Measurements from ENCODE around the gene LCN2. TPM values are rescaled to one million over a fixed set of nuclear protein-coding genes. Genes with fewer than 3 reads are reported as not detected.

Gene LCN2
- total RNA-seq (not detected), total RNA-seq (0 to 0.55 (median 0) reads per million in 172 experiments)
- not detected for polyA plus RNA-seq (2013, experiment 1 of 2)
- 0.24 TPM for polyA plus RNA-seq (2013, experiment 2 of 2)

- no peaks in the 10 kb centered on the region for H3K4me1 ChIP-seq (ENCODE audit: insufficient read depth, low read length)
- H3K36me3 ChIP-seq (ENCODE audit: insufficient read depth, low read length), result no peaks in the 10 kb centered on the region
- H3K27ac ChIP-seq (ENCODE audit: low read depth in 1 of 2, low read length in 2 of 2), result no peak within 1 kb of the TSS
- Mint-ChIP-seq H3K4me3 (no peak within 1 kb of the TSS), H3K27me3 (no peaks in the 10 kb centered on the region), H3K27ac (no peak within 1 kb of the TSS), H3K36me3 (ENCODE audit: low read depth) (no peaks in the 10 kb centered on the region), H3K9me3 (no peaks in the 10 kb centered on the region), H3K4me1 (ENCODE audit: low read depth) (no peaks in the 10 kb centered on the region)
- intact Hi-C loops (cut with DNase I, micrococcal nuclease), result no loop called here
- H3K27me3 ChIP-seq (ENCODE audit: control insufficient read depth in 1 of 2, insufficient read depth in 2 of 2, low read length in 2 of 2), result no peaks in the 10 kb centered on the region
- TF ChIP-seq, protein P1, sequence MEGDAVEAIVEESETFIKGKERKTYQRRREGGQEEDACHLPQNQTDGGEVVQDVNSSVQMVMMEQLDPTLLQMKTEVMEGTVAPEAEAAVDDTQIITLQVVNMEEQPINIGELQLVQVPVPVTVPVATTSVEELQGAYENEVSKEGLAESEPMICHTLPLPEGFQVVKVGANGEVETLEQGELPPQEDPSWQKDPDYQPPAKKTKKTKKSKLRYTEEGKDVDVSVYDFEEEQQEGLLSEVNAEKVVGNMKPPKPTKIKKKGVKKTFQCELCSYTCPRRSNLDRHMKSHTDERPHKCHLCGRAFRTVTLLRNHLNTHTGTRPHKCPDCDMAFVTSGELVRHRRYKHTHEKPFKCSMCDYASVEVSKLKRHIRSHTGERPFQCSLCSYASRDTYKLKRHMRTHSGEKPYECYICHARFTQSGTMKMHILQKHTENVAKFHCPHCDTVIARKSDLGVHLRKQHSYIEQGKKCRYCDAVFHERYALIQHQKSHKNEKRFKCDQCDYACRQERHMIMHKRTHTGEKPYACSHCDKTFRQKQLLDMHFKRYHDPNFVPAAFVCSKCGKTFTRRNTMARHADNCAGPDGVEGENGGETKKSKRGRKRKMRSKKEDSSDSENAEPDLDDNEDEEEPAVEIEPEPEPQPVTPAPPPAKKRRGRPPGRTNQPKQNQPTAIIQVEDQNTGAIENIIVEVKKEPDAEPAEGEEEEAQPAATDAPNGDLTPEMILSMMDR (IDR thresholded peaks at IDR 0.05), result no peak
- ChIA-PET POLR2A (no interaction called here), CTCF (no interaction called here)
- ATAC-seq (ENCODE audit: poor library complexity) (no peak), DNase-seq (no peak)
- no peak within 1 kb of the TSS for H3K4me3 ChIP-seq (ENCODE audit: low read length)
- no peaks in the 10 kb centered on the region for H3K9me3 ChIP-seq (ENCODE audit: control insufficient read depth in 1 of 2, insufficient read depth in 1 of 2, low read length in 2 of 2)
Measured at GRCh38 chr9:128149001-128149701, at the start of gene LCN2. LCN2 (plus strand) TSS chr9:128149453; CDS start chr9:128149526, 73 bp downstream.

DNA sequence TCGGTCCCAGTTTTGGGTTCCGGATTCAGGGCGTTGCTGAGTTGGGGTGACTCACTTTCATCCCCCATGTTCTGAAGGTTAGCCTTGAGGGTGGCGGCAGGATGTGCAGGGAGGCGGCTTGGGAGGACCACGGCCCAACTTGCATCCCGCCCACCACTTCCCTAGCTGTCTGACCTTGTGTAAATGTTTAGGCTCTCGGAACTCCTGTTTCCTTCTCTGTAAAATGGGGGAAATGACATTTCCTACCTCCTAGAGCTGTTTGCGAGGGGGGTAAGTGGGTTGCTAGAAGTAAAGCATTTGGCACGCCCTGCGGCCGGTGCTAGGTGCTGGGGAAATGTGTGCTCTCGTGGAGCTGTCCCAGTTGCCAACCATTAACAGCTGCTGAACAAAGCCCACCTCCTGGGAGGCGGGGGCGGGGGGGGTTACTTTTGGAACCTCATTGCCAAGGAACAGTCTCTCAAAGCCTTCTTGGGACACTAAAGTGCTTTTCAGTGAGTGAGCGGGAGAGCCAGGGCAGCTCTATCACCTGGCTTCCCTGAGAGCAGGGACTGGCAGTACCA, 49.2 kb upstream of the LCN2 start:
- H3K4me3 ChIP-seq (ENCODE audit: low read length), result no peak overlapping the region
- H3K4me1 ChIP-seq (ENCODE audit: insufficient read depth, low read length), result peaks cover 66% of the 10 kb centered on the region
- no peaks in the 10 kb centered on the region for H3K27me3 ChIP-seq (ENCODE audit: control insufficient read depth in 1 of 2, insufficient read depth in 2 of 2, low read length in 2 of 2)
- Mint-ChIP-seq H3K9me3 (no peaks in the 10 kb centered on the region), H3K4me1 (ENCODE audit: low read depth) (peaks cover 61% of the 10 kb centered on the region), H3K27ac (peak overlapping the region; percentile 61), H3K4me3 (no peak overlapping the region), H3K27me3 (no peaks in the 10 kb centered on the region), H3K36me3 (ENCODE audit: low read depth) (peaks cover 65% of the 10 kb centered on the region)
- DNase-seq (peak in 1 of 14 experiments; percentile 18), ATAC-seq (ENCODE audit: poor library complexity) (no peak)
- TF ChIP-seq, protein P1 (IDR thresholded peaks at IDR 0.05), result no peak
- peaks cover 60% of the 10 kb centered on the region for H3K36me3 ChIP-seq (ENCODE audit: insufficient read depth, low read length)
- intact Hi-C loops (cut with DNase I, micrococcal nuclease), result loop anchor here in 1 of 2 experiments (5.0 to 10.0 kb wide), 2 partner anchors 45 to 148 kb away; no protein-coding TSS in a partner anchor
- ChIA-PET CTCF (interaction anchor here (1.4 kb wide), 1 partner anchor 17 kb away, joined by 3 read pairs; no protein-coding TSS in a partner anchor), POLR2A (interaction anchor here (0.6 to 1.4 kb wide), 6 partner anchors 9 to 34 kb away, joined by 3 to 5 read pairs (median 4); partner anchors contain the start of gene NAIF1)
- no peaks in the 10 kb centered on the region for H3K9me3 ChIP-seq (ENCODE audit: control insufficient read depth in 1 of 2, insufficient read depth in 1 of 2, low read length in 2 of 2)
- H3K27ac ChIP-seq (ENCODE audit: low read depth in 1 of 2, low read length in 2 of 2), result no peak overlapping the region

- Histone ChIP-seq H3K27ac (ENCODE audit: low read depth in 1 of 2, low read length in 2 of 2) (no peak overlapping the region), H3K4me1 (ENCODE audit: insufficient read depth, low read length) (peaks cover 61% of the 10 kb centered on the region), H3K9me3 (ENCODE audit: control insufficient read depth in 1 of 2, insufficient read depth in 1 of 2, low read length in 2 of 2) (no peaks in the 10 kb centered on the region)
Measured at GRCh38 chr9:128100581-128100980, 48.7 kb upstream of the LCN2 start.

More at GRCh38 chr9:128100581-128100980, 48.7 kb upstream of the LCN2 start:
- intact Hi-C loops (cut with DNase I, micrococcal nuclease), result loop anchor here in 1 of 2 experiments (5.0 to 10.0 kb wide), 2 partner anchors 46 to 148 kb away; no protein-coding TSS in a partner anchor
- H3K9me3 Mint-ChIP-seq, result no peaks in the 10 kb centered on the region
- H3K27ac Mint-ChIP-seq, result no peak overlapping the region
- H3K27me3 Mint-ChIP-seq, result no peaks in the 10 kb centered on the region
- ChIA-PET POLR2A (interaction anchor here (0.6 to 1.4 kb wide), 4 partner anchors 28 to 35 kb away, joined by 3 to 5 read pairs (median 3); partner anchors contain the start of gene NAIF1), CTCF (no interaction called here)
- TF ChIP-seq, protein P1 (IDR thresholded peaks at IDR 0.05), result no peak
- Histone ChIP-seq H3K4me3 (ENCODE audit: low read length) (no peak overlapping the region), H3K36me3 (ENCODE audit: insufficient read depth, low read length) (peaks cover 59% of the 10 kb centered on the region), H3K27me3 (ENCODE audit: control insufficient read depth in 1 of 2, insufficient read depth in 2 of 2, low read length in 2 of 2) (no peaks in the 10 kb centered on the region)
- DNase-seq, result no peak
- peaks cover 65% of the 10 kb centered on the region for H3K36me3 Mint-ChIP-seq (ENCODE audit: low read depth)
- H3K4me3 Mint-ChIP-seq, result no peak overlapping the region
- H3K4me1 Mint-ChIP-seq (ENCODE audit: low read depth), result peaks cover 61% of the 10 kb centered on the region
- ATAC-seq (ENCODE audit: poor library complexity), result no peak
